Panc1 (cell line): ENCODE results near the gene SBF2. TPM values are rescaled to one million over a fixed set of nuclear protein-coding genes. Genes with fewer than 3 reads are reported as not detected.

Experiments
- ATAC-seq: fragments of 200-7000 bp; cut with Tn5 transposase; 2 replicates; pipeline ENCODE4 v1.9.1; 2020; ENCODE audit warnings: mild to moderate bottlenecking, moderate library complexity
- BruUV-seq: library from RNA; stranded (reverse); fragments of 400-500 nt; replicated peaks from 2 replicates; lab custom pipeline; 2021; lab: Mats Ljungman, UMichigan
- CTCF ChIA-PET: fragments of 300-600 bp; sonication (Branson Sonifier 250); formaldehyde crosslinking; loops from one replicate; lab custom pipeline; 2022; ENCODE audit warnings: antibody characterized with exemption; lab: Charles Lee
- POLR2A ChIA-PET: fragments of 300-600 bp; sonication (Branson Sonifier 250); formaldehyde crosslinking; loops from one replicate; lab custom pipeline; 2022; ENCODE audit warnings: antibody characterized with exemption; lab: Charles Lee
- DNase-seq: peaks from one replicate; pipeline ENCODE4 v3.0.0-alpha.2; 2010; ENCODE audit warnings: low read depth, low spot score
- H3K27ac ChIP-seq: 2 replicates; pipeline ENCODE4 v1.5.1; 2011; ENCODE audit warnings: mild to moderate bottlenecking, low read length, inconsistent platforms
- H3K27me3 ChIP-seq: fragments of 200-500 bp; sonication (Bioruptor generic); 2 replicates; pipeline ENCODE4 v1.6.0; 2014; ENCODE audit warnings: low read length, inconsistent platforms; ENCODE audit not compliant: control insufficient read depth, insufficient read depth
- H3K36me3 ChIP-seq: fragments of 200-500 bp; sonication (Bioruptor generic); 2 replicates; pipeline ENCODE4 v1.5.1; 2014; ENCODE audit warnings: inconsistent platforms, mild to moderate bottlenecking, low read length, moderate library complexity; ENCODE audit not compliant: control insufficient read depth, insufficient read depth
- H3K4me1 ChIP-seq: 2 replicates; pipeline ENCODE4 v1.5.1; 2011; ENCODE audit warnings: inconsistent platforms, mild to moderate bottlenecking, low read length, moderate library complexity; ENCODE audit not compliant: control insufficient read depth, insufficient read depth
- H3K4me3 ChIP-seq, 2 experiments: 2 replicates each; pipeline ENCODE4 v1.5.1; 2011 to 2012; ENCODE audit warnings: low read depth in 2 of 2, low read length in 2 of 2, mild to moderate bottlenecking in 2 of 2, inconsistent platforms in 1 of 2, moderate library complexity in 1 of 2
- H3K9me3 ChIP-seq: fragments of 200-500 bp; sonication (Bioruptor generic); 2 replicates; pipeline ENCODE4 v1.5.1; 2014; ENCODE audit warnings: low read depth, mild to moderate bottlenecking, inconsistent platforms, low read length, moderate library complexity; ENCODE audit not compliant: control insufficient read depth, insufficient read depth
- CTCF ChIP-seq: fragments of 450-650 bp; IDR thresholded peaks from 2 replicates; pipeline ENCODE4 v1.5.1; 2017; ENCODE audit warnings: mild to moderate bottlenecking
- POLR2AphosphoS5 ChIP-seq: IDR thresholded peaks from 2 replicates; pipeline ENCODE4 v1.6.1; 2012; ENCODE audit warnings: mild to moderate bottlenecking, low read depth, low read length, moderate library complexity
- REST ChIP-seq, 2 experiments: IDR thresholded peaks; 2 replicates each; pipeline ENCODE4 v1.6.1; 2011 to 2012; ENCODE audit warnings: low read depth in 2 of 2, control low read depth in 1 of 2, low read length in 1 of 2, mild to moderate bottlenecking in 1 of 2, moderate library complexity in 1 of 2; ENCODE audit not compliant: insufficient read depth in 1 of 2
- SIN3A ChIP-seq: IDR thresholded peaks from 2 replicates; pipeline ENCODE4 v1.6.1; 2012; ENCODE audit warnings: low read depth, mild to moderate bottlenecking, low read length, moderate library complexity, borderline replicate concordance; ENCODE audit not compliant: insufficient read depth
- TCF7L2 ChIP-seq: IDR thresholded peaks from 2 replicates; pipeline ENCODE4 v1.6.1; 2011; ENCODE audit warnings: mild to moderate bottlenecking, low read depth, low read length, inconsistent platforms
- in situ Hi-C: cut with HindIII; loops from 2 replicates; pipeline ENCODE4 v1.10.0; 2016; ENCODE audit warnings: low sequenced_read_pairs, low pct_unique_long_range_greater_than_20kb
- intact Hi-C: fragments of 100-400 bp; cut with micrococcal nuclease; formaldehyde crosslinking; loops from one replicate; pipeline ENCODE4 v1.10.0; 2022; ENCODE audit not compliant: unreplicated experiment
- total RNA-seq: library from RNA; stranded (reverse); gene quantifications from one replicate; pipeline ENCODE4 v1.2.1, GENCODE V29; 2021; ENCODE audit not compliant: unreplicated experiment

The SBF2 gene
- total RNA-seq, 1 experiment from 2014 or later: 65.0 TPM

GRCh38 chr11:9876331-9876730 is 417.7 kb downstream of the SBF2 start:
- ChIA-PET POLR2A (no interaction called here), CTCF (no interaction called here)
- H3K9me3 ChIP-seq: peaks cover 2% of the 10 kb centered on the region; the same call in 1 of the 2 replicates
- DNase-seq (no peak), ATAC-seq (no peak)
- no peak overlapping the region for H3K4me3 ChIP-seq
- no peaks in the 10 kb centered on the region for H3K27me3 ChIP-seq
- no peak for TF ChIP-seq POLR2AphosphoS5
- no peak for TF ChIP-seq REST (IDR thresholded peaks at IDR 0.05; ENCODE audit: insufficient read depth in 1 of 2, low read depth in 2 of 2, low read length in 1 of 2)
- TF ChIP-seq CTCF: no peak
- TF ChIP-seq TCF7L2: no peak
- TF ChIP-seq SIN3A: no peak
- in situ Hi-C loops (no loop called here), intact Hi-C loops (no loop called here)
- H3K4me1 ChIP-seq: peaks cover 14% of the 10 kb centered on the region
- H3K27ac ChIP-seq: peak overlapping the region; percentile 69; the same call in 1 of the 2 replicates
- H3K36me3 ChIP-seq: no peaks in the 10 kb centered on the region
- BruUV-seq: no TSS peak

GRCh38 chr11:9875862-9876261 is 418.2 kb downstream of the SBF2 start:
- in situ Hi-C loops: no loop called here
- H3K9me3 ChIP-seq: peaks cover 2% of the 10 kb centered on the region; the same call in 1 of the 2 replicates
- TF ChIP-seq SIN3A: no peak
- no peak for TF ChIP-seq REST (IDR thresholded peaks at IDR 0.05; ENCODE audit: insufficient read depth in 1 of 2, low read depth in 2 of 2, low read length in 1 of 2)
- TF ChIP-seq CTCF: no peak
- no peak for TF ChIP-seq POLR2AphosphoS5
- TF ChIP-seq TCF7L2: no peak
- CTCF ChIA-PET: interaction anchor here (0.6 kb wide), 1 partner anchor 512 kb away, joined by 3 read pairs; no protein-coding TSS in a partner anchor
- POLR2A ChIA-PET: no interaction called here
- no peaks in the 10 kb centered on the region for H3K36me3 ChIP-seq
- peak; percentile 58; the same call in 1 of the 2 replicates for ATAC-seq
- peaks cover 14% of the 10 kb centered on the region for H3K4me1 ChIP-seq
- H3K27ac ChIP-seq: peak overlapping the region; percentile 69; the same call in 1 of the 2 replicates
- no TSS peak for BruUV-seq
- DNase-seq: no peak
- no peaks in the 10 kb centered on the region for H3K27me3 ChIP-seq
- intact Hi-C loops: no loop called here
- H3K4me3 ChIP-seq: no peak overlapping the region
